ENCODE results near the gene NAA60.

NAA60 gene

DNA sequence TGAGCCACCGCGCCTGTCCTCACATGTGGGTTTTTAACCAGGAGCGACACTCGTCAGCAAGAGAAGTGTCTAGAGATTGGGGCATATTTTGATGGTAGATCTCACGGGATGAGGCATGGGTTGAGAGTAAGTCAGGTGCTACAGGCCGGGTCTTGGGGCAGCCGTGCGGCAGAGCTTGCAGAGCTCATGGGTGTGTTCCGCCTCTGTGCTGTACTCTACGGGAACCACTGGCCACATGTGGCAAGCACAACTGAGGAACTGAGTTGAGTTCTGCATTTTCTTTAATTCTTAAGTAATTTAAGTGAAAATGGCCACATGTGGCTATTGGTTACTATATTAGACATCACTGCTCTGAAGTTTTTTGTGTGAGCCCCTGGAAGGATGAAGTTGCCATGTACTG is 66.9 kb downstream of the NAA60 start:
- no peak for DNase-seq (ENCODE audit: low spot score)

DNA sequence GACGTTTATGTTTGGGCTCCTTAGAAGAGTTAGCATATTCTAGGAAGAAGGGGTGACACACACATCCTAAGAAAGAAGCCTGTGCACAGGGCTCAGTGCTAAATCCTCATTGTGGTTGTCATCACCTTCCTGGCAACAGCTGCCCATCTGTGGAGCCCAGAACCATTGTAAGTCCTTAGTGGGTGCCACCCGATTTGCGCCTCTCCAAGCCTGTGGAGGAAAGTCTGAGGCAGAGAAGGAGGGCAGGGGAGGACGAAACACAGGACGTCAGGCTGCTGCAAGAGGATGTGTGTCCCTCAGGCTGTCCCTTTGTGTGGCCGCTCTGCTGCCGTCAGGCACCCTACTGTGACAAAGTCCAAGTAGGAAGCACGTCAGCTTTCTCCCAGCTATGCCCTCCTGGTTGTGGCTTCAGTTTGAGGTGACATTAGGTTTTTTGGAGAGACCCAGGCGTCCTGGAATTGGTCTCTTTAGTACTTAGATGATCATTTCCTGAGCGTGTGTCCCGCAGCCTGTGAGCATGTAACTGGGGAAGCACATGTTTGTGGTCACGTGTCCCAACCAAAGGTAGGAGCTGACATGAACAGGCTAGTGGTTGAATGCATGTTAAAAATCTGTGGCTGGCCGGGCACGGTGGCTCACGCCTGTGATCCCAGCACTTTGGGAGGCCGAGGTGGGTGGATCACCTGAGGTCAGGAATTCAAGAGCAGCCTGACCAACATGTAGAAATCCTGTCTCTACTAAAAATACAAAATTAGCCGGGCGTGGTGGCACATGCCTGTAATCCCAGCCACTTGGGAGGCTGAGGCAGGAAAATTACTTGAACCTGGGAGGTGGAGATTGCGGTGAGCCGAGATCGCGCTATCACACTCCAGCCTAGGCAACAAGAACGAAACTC is 68.1 kb downstream of the NAA60 start:
- no peak for DNase-seq (ENCODE audit: low spot score)

DNA sequence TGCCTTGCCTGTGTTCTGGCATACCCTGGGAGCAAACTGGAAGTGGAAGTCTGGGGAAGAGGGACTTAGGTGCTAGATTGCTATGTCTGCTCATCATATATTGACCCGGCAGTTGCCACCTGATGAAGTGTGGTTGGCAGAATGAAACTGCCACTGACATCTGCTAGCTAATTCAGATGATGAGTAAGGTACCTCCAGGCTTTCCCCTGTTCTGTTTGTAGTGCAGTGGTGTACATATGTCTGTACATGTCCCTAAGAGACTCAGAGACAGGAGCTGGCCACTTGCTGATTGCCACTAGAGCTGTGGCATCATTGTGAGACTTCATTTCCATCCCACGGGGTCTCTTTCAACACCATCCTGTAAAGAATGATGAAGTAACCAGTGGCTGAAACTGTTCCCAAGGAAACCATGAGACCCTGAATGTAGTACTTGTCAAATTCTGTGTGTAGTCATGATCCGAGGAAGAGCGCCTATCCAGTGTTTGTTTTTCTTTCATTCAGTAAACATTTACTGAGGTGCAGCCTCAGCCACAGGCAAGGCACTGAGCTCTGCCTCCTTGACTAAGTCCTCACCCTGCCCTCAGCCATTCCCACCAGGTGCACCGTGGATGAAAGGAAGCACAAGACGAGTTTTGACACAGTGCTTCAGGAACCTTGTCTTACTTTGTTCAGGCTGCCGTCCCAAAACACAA is 70.6 kb downstream of the NAA60 start:
- no peak for DNase-seq (ENCODE audit: low spot score)

DNA sequence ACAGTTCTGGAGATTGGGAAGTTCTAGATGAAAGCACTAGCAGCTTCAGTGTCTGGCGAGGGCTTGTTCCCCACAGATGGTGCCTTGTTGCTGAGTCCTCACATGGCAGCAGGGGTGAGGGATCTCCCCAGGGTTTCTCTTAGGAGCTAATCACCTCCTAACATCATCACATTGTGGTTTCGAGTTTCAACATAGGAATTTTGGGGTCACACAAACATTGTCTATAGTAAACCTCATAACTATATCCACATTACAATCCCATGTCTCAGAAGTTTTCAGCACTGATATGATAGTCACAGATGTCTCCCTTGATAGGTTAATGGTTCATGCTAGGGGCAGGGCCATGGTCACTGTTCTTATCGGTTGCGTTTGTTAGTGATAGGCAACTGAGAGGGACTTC is 71.1 kb downstream of the NAA60 start:
- DNase-seq (ENCODE audit: low spot score): no peak

DNA sequence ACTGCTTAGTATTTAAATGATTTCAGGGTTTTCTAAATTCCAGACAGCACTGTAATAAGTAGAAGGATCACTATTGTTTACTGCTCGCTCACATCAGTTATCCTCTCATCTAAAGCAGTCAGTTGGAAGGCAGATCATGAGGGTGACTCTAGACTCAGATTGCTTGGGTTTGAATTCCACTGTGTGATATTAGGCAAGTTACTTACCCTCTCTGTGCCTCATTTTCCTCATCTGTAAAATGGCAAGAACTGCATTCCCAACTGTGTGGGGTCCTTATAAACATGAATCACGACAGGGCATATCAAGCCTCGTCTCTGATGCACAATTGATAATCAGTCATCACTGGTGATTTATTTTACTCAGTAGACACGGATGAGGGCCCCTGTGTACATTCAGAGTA is 72.4 kb downstream of the NAA60 start:
- DNase-seq (ENCODE audit: low spot score): no peak

DNA sequence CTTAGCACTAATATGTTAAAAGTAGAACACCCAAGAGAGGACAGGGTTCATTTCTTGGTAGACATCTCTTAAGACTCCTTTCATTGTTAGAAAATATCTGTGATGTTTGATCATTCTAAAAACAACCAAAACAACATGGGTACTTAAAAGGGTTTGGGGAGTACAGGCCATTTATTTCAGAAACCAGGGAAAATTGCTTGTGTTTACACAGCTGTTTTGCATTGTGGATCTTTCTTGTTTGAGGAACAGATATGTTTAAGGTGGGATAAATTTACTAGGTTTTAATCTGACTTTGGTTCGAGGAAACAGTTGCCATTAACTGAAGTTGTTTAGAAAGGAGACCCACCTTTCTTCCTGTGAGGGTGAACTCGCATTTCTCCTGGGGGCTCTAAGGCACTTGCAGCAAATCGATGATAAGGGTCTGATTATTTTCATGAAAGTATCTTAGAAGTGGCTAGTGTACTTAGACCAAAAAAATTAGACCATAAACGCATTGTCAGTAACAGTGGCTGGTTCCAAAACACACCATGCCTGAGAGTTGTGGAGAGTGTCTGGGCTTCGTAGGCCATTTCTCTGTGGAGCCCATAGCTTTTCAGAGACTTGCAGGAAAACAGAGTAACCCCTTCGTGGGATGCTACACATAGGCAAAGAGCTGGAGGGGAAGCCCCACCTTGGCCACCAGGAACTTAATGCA is 75.0 kb downstream of the NAA60 start:
- DNase-seq (ENCODE audit: low spot score): no peak

DNA sequence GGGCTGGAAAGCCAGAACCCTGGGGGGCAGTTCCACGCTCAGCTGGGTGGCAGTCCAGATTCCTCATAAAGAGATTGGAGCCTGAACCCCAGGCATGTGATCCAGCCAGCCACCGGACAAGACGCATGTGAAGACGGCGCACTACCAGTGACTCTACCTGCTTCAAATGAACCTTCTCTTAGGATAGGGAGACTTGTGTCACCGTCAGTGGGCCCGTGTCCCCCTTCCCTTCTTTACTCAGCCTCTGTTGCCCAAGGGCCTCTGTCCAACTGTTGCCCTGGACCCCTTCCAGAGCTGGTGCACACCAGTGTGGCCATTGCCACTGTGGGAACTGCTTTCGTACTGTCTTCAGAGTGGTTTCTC is 75.5 kb downstream of the NAA60 start:
- DNase-seq (ENCODE audit: low spot score): no peak

DNA sequence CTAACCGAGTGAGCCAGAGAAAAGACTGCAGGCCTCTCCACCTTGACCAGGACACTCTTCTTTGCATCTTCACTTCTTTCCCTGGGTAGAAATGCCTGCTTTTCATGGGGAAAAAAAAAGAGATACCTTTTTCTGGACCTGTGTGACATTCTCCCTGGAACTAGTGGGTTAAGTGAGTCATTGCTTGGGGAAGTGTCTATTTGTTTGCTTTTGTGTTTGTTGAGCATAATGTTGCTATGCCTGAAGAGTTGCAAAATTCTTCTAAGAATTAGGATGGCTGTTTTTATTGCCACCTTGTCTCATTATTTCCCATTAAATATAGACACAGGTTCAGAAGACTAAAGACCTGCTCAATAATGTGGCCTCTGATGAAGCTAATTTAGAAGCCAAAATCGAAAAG is 76.1 kb downstream of the NAA60 start:
- DNase-seq (ENCODE audit: low spot score): no peak

DNA sequence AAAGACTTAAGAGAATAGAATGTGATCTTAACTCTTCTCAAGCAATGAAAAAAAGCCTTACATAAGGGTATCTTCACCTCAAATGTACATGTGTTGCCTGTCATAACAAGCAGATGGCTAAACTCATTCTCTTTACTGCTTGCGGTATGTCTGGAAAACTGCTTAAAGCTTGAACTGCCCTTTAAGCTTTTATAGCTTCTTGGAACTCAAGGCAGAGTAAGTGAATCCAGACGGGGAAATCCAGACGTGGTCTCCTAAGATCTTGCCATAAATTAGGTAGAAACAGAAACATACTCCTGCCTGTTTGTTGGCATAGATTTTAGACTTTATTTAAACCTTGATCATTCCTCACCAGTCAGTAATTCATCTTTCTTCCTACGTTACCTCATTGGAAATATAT is 76.9 kb downstream of the NAA60 start:
- no peak for DNase-seq (ENCODE audit: low spot score)

DNA sequence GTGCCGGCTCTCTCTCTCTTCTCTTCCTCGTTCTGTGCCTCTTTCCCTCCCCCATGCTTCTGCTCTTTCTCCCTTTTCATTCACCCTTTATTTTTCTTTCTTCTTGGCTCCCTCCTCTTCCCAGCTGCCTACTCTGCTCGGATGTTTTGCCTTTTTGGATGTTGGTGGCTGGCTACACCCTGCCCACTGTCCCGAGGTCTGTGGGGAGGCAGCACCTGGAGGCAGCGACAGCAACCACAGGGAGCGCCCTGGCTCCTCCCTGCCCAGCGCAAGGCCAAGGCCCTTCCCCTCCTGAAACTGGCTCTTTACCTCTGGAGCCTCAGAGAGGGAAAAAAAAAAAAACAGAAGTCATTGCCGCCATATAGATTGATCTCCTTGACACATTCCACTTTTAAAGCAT is 77.4 kb downstream of the NAA60 start:
- no peak for DNase-seq (ENCODE audit: low spot score)

DNA sequence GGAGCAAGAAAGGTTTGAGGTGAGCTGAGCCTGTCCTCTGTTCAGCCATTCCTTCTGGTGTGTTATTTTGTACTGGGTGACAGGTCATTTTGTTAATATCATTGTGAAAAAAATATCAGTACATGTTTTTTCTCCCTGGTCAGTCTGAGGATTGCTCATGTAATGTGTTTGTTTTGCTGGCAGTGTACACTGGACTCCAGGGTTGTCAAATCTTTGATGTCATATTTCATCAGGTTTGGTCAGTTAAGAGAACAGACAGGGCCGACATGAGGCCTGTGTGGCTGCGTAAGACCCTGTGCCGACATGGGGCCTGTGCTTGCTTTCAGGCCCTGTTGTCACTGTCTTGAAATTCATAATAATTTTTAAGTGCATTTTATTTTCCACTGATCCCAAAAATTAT is 79.8 kb downstream of the NAA60 start:
- DNase-seq (ENCODE audit: low spot score): no peak

DNA sequence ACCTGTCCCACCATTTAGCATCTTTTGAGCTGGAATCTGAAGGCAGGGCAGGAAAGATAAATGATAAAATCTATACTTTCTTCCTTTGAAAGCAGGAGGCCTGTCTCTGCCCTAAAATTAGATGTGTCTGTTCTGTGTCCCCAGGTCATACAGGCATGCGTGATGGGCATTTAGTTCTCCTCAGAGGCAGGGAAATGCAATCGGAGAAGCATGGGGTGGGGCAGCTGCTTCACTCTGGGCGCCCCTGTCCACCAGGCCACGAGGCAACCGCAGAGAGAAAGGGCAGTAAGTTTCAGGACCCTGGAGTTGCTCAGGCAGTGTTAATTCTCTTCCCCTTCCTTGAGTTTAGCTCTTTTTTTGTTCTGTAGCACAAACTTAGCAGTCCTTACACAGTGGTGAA is 82.5 kb downstream of the NAA60 start:
- no peak for DNase-seq (ENCODE audit: low spot score)

DNA sequence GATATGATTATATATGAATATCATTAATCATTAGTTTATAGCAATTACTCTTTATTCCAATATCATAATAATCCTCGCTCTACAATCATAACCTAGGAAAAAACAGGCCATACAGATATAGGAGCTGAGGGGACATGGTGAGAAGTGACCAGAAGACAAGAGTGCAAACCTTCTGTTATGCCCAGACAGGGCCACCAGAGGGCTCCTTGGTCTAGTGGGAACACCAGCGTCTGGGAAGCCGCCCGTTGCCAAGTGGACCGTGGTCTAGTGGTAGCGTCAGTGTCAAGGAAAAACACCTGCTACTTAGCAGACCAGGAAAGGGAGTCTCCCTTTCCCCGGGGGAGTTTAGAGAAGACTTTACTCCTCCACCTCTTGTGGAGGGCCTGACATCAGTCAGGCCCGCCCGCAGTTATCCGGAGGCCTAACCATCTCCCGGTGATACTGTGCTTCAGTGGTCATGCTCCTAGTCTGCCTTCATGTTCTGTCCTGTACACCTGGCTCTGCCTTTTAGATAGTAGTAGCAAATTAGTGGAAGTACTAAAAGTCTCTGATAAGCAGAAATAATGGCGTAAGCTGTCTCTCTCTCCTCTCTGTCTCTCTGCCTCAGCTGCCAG is 83.8 kb downstream of the NAA60 start:
- peak; percentile 74 for DNase-seq (ENCODE audit: low spot score)

DNA sequence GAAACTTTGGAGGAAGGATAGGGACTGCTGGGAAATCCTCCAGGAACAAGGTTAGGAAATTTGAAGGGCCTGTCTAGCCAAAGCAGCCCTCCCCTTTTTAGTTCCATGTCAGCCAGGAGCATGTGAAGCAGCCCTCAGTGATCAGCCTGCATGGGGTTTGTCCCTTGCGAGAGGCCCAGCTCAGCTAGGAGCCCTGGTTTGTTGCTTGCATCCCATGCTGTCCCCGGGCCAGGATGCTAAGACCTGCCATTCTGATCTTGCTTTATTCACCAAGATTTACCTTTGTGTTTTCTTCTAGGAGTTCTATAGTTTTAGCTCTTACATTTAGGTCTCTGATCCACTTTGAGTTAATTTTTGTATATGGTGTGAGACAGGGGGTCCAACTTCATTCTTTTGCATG is 84.9 kb downstream of the NAA60 start:
- DNase-seq (ENCODE audit: low spot score): no peak

DNA sequence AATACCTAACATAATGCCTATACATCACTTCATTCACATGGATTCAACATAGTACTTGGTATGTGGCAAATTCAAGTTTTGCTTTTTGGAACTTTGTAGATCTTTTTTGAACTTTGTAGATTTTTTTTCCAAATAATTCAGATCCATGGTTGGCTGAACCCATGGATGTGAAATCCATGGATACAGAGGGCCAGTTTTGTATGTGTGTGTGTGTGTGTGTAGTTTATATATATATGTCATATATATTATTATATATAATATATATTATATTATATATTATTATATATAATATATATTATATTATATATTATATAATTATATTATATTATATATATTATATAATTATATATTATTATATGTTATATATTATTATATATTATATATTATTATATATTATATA is 85.7 kb downstream of the NAA60 start:
- DNase-seq (ENCODE audit: low spot score): no peak

DNA sequence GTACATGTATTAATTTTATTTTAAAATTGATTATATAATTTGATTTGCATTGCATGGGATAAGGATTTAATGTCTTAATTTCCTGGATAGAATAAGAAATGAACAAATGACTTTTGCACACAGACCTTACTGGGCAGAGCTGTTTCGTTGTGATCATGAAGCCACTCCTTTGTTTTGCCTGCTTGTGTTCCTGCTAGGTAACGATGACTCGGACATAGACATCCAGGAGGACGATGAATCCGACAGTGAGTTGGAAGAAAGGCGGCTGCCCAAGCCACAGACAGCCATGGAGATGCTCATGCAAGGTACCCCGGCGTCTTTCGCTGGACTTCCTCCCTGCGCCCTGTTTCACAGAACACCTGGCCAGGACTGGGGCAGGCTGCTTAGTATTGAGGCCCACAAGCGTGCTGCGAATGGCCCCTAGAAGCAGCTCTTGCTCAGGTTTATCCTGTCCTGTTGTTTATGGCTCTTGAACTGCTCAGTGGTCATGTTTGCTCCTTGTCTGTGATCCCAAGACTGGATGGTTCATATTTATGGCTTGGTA is 87.0 kb downstream of the NAA60 start:
- DNase-seq (ENCODE audit: low spot score): no peak

DNA sequence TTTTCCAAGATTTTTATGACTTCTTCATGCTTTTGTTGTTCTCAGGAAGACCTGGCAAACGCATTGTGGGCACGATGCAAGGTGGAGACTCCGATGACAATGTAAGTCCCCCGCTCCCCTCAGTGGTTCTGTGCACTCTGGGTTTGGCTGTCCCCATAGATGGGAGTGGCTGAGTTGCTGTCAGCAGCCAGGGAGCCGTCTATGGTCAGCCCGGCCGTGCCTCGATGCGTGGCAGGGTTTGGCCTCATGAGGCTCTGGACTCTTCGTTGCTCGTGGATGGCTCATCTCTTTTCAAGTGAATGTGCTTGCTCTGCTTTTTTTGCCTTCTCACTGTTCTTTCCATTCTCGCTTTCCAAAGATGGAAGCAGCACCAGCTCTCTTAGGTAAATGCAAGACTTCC is 89.3 kb downstream of the NAA60 start:
- no peak for DNase-seq (ENCODE audit: low spot score)

DNA sequence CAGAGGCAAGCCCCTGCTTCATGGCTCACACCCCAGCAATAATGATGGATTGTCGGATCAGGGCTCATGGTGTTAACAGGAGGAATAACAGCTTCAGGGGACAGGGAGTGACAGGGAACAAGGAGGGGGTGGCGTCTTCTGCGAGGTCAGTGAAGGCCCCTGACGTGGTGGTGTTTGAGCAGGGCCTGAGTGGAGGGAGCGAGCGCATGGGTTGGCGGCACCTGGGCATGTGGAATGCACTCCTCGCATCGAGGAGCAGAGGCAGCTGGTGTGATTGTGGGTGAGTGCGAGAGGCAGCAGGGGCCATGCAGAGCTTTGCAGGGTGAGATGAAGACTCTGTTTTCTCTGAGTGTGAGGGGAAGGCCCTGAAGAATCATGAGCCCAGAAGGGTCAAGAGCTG is 90.6 kb downstream of the NAA60 start:
- no peak for DNase-seq (ENCODE audit: low spot score)

DNA sequence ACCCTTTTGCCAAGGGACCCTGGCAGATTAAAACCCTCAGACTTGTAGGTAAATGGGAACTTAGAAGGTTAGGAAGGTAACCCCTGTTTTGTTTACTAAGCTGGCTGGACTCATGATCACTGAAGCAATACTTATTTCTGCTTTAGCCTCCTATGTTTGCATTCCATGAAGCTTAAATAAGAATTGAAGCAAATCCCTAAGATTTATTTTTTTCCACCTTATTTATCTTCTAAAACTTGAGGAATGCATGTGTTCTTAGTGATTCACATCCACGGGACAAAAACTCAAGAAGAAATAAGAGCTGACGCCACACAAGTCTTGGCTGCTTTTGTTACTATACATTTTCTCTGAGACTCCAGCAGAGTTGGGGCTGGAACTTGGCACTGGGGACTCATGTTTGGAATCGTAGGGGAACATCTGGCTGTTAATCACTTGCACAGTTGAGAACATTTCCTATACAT is 92.8 kb downstream of the NAA60 start:
- DNase-seq (ENCODE audit: low spot score): no peak

Data from NAMALWA (cell line).